Measurements from ENCODE around the gene GCG.

Gene GCG

GRCh38 chr2:162100579-162100978 lies 51.5 kb downstream of the GCG start:
- DNase-seq (ENCODE audit: low read depth in 2 of 2) = no peak

GRCh38 chr2:162099836-162100235 lies 52.2 kb downstream of the GCG start:
- DNase-seq (ENCODE audit: low read depth in 2 of 2) = no peak

All from stimulated activated CD8-positive, alpha-beta memory T cell treated with anti-CD3 and anti-CD28 coated beads, Interleukin-7, amount 100 ng/mL, for 1 hour (primary cell).